ENCODE results near the gene SH3D21. TPM values are rescaled to one million over a fixed set of nuclear protein-coding genes. Genes with fewer than 3 reads are reported as not detected.

The SH3D21 gene
- total RNA-seq, 2 experiments from 2014 or later = 9.3 to 9.4 TPM

DNA sequence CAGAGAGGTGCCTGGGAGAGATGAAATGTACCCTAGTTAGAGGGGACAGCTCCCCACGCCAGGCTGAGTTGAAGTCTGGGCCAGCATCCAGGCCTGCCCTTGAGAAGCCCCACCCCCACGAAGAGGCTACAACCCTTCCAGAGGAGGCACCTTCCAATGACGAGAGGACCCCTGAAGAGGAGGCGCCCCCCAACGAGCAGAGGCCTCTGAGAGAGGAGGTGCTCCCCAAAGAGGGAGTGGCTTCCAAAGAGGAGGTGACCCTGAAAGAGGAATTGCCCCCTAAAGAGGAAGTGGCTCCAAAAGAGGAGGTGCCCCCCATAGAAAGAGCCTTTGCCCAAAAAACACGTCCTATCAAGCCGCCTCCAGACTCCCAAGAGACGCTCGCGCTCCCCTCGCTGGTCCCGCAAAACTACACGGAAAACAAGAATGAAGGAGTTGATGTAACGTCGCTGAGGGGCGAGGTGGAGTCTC lies 14.2 kb downstream of the SH3D21 start:
- peaks cover 5% of the 10 kb centered on the region for H3K27me3 Mint-ChIP-seq
- H3K4me1 Mint-ChIP-seq = peaks cover 19% of the 10 kb centered on the region
- no peak overlapping the region for H3K27ac Mint-ChIP-seq
- DNase-seq = no peak
- peak overlapping the region; percentile 55 for H3K4me3 Mint-ChIP-seq
- H3K36me3 Mint-ChIP-seq = peaks cover 5% of the 10 kb centered on the region
- no peaks in the 10 kb centered on the region for H3K9me3 Mint-ChIP-seq

DNA sequence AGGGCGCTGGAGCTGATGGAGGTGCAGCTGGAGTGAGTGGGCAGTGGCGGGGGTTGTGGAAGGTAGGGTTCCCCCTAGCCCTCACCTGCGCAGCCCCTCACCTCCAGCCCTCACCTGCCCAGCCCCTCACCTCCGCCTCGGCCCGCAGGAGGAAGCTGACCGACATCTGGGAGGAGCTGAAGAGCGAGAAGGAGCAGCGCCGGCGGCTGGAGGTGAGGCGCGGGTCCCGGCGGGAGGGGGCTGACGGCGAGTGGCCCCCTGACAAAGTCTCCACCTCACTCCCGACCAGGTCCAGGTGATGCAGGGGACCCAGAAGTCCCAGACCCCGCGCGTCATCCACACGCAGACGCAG lies 14.6 kb downstream of the SH3D21 start:
- no peaks in the 10 kb centered on the region for H3K9me3 Mint-ChIP-seq
- peaks cover 5% of the 10 kb centered on the region for H3K36me3 Mint-ChIP-seq
- no peak for DNase-seq
- no peak overlapping the region for H3K27ac Mint-ChIP-seq
- H3K4me1 Mint-ChIP-seq = peaks cover 19% of the 10 kb centered on the region
- H3K4me3 Mint-ChIP-seq = peak overlapping the region; percentile 55
- peaks cover 5% of the 10 kb centered on the region for H3K27me3 Mint-ChIP-seq

DNA sequence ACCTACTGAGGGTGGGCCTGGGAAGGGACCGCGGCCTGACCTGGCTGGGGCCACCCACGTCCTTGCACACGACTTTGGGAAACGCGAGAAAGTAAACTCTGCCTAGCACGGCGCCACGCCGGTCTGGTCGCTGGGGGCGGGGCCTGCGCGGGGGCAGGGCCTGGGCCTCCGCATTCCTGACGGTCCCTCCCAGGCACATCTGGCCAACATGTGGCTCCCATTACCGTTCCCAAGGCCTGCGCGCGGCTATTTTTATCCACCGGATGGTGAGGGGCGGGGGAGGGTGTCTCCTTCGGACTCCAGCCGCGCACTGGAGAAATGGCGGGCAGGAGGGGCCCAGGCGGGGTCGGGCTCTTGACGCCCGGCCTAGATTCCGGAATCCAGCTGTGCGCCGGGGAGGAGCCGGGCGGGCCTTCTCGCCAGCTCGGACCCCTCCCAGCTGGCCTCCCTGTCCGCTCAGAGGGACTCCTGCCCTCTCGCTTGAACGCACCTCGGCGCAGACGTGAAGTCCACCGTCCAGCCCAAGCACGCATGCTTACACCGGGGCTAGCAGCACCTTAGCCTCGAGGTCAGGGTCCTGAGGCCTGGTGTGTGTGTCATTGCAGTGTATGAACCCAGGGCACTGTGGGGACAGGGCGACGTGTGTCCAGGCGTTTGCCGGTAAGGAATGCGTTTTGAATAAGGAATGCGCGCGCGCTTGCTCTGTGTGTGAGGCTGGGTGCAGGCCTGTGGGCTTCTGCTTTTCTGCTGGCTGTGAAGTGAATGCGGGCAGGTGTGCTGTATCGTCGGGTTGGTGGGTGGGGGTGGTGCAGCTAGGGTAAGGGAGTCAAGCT lies 15.2 kb downstream of the SH3D21 start:
- H3K9me3 Mint-ChIP-seq = no peaks in the 10 kb centered on the region
- H3K27me3 Mint-ChIP-seq = peaks cover 10% of the 10 kb centered on the region
- peaks cover 5% of the 10 kb centered on the region for H3K36me3 Mint-ChIP-seq
- peaks cover 19% of the 10 kb centered on the region for H3K4me1 Mint-ChIP-seq
- H3K27ac Mint-ChIP-seq = no peak overlapping the region
- H3K4me3 Mint-ChIP-seq = peak overlapping the region; percentile 18
- DNase-seq = peak; percentile 46

DNA sequence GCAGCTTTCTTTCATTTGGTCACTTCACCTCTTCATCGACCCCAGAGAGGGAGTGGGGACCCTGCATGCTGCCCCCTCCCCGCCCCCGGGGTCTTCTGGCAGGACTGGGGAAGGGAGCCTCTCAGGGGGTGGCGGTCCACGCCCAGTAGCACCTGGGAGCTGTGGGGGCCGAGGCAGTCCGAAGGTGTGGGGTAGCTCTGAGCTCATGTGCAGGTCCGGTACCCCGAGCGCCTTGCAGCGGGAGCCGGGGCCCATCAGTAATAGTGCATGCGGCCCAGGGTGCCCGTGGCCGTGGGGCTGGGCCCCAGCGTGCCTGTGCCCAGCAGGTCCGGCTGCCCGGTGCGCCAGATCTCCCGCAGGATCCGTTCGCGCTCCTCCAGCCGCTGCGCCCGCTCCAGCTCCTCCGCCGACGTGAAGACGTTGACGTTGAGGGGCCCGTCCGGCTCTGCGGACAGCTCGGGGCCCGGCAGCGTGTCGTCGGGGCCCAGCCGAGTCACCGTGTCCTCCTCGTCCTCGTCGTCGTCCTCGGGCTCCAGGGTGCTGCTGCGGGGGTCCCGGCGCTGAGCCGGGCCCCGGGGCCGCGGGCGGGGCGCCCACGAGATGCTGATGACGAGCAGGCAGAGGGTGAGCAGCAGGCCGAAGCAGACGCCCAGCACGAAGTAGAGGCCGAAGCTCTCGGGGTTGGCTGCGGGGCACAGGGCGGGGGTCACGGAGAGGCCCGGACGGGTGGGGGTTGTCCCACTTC lies 16.0 kb downstream of the SH3D21 start:
- H3K4me3 Mint-ChIP-seq = peak overlapping the region; percentile 18
- peaks cover 17% of the 10 kb centered on the region for H3K27me3 Mint-ChIP-seq
- DNase-seq = no peak
- peaks cover 19% of the 10 kb centered on the region for H3K4me1 Mint-ChIP-seq
- peaks cover 5% of the 10 kb centered on the region for H3K36me3 Mint-ChIP-seq
- no peaks in the 10 kb centered on the region for H3K9me3 Mint-ChIP-seq
- H3K27ac Mint-ChIP-seq = no peak overlapping the region

DNA sequence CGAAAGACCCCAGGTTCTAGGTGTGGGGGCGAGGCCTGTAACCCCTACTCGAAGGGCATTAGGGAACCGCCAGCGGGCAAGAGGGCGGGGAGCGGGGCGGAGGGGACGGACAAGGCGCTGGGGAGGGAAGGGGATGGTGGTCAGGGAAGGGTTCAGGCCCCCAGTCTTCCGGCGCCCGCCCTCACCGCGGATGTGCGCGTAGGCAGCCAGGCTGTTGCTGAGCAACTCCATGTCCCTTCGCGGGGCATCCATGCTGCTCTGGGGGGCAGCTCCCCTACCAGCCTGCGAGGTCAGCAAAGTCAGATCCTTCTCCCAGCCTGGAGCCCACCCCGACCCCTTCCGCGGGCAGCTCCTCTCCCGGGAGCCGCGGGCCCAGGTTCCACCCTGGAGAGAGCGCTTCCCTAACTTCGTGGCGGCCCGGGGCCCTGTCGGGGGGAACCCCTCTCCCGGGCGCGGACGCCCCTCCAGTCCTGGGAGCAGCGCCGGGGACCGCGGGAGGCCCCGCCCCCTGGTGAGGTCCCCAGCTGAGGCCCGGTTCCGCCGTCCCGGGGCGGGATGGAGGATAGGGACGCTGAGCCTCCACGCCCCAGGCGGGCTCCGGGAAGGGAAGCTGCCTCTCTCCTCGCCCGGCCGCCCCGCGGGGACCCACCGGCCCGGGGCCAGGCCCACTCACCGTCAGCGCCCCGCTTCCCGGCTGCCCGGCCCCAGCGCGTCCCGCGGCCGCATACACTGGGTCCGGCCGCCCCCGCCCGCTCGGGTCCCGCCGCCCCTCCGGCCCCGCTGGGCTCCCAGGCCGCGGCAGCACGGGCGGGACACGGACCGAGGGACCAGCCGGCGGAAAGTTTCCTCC lies 16.8 kb downstream of the SH3D21 start:
- Mint-ChIP-seq H3K4me3 (peak overlapping the region; percentile 70), H3K4me1 (peaks cover 19% of the 10 kb centered on the region), H3K9me3 (no peaks in the 10 kb centered on the region), H3K36me3 (peaks cover 5% of the 10 kb centered on the region), H3K27me3 (peaks cover 17% of the 10 kb centered on the region), H3K27ac (no peak overlapping the region)
- DNase-seq = peak; percentile 59

DNA sequence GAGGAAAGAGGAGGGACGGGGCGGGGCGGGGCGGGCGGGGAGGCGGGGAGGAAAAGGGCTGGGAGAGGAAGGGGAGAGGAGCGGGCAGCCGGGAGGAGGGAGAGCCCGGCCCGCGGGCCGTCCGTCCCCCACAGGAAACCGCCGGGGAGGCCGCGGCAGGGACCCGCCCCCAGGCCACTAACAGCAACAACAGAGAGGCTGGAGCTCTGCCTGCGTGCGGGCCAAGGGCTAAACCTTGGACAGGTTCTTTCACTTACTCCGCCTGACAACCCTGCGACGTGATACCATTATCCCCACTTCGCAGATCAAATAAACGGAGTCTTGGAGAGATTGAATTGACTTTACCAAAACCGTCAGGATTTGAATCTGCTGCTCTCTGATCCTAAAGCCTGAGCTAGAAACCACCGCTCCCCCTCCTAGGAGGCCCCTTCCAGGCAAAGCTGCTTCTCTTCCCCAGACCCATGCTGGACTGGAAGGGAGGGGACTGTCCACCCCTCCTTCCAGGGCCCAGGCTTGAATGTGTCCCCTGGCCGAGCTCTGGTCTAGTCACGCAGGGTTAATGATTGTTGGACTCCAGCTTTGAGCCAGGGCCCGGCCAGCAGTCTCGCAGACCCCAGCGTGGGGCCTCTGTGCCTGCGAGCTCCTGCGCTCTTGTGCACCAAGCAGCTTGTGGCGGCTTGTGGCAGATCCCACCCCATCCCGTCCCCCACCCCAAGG lies 17.6 kb downstream of the SH3D21 start, which contains the start of gene EVA1B:
Gene EVA1B, minus strand, starts transcription at position 10 of the 717 bp plus-strand sequence. CDS start 608 bp downstream, outside the sequence.
- peak within 1 kb of the TSS; percentile 48 for H3K27ac Mint-ChIP-seq

DNA sequence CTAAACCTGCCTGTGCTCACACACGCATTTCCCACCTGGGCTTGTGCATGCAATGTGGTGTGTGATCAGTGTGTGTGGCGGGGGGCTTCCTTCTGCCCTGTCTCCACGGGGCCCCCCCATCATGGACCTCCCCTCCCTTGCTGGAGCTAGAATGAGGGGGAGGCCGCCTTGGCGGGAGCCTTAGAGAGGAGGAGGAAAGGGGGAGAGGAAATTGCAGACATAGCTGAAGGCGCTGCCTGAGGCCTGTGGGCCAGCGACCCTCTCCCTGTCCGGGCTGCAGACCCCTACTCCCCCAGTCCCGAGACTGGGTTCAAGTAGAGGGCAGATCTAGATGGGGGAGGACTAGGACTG lies 18.2 kb downstream of the SH3D21 start:
- peaks cover 19% of the 10 kb centered on the region for H3K4me1 Mint-ChIP-seq

More for the DNA sequence above, 17.6 kb downstream of the SH3D21 start, which contains the start of gene EVA1B:
- H3K36me3 Mint-ChIP-seq = peaks cover 5% of the 10 kb centered on the region
- H3K27me3 Mint-ChIP-seq = peaks cover 17% of the 10 kb centered on the region
- DNase-seq = peak; percentile 55
- H3K4me3 Mint-ChIP-seq = peak within 1 kb of the TSS; percentile 78
- H3K9me3 Mint-ChIP-seq = no peaks in the 10 kb centered on the region
- peaks cover 19% of the 10 kb centered on the region for H3K4me1 Mint-ChIP-seq

DNA sequence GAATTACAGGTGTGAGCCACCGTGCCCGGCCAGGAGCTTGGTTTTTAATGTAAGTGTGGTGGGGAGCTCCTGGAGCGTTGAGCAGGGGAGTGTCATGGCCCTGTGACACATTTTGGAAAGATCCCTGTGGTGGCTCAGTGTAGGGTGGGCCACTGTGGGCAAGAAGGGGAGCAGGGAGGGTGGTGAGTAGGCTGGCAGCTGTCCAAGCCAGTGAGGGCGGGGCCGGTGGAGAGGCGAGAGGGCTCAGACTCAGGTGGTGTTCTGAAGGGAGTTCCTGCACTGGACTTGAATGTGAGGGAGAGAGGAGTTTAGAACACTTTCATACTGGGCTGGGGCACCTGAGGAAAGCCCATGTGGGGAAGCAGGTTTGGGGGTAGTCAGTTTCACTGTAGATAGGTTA lies 20.3 kb downstream of the SH3D21 start:
- peaks cover 23% of the 10 kb centered on the region for H3K27me3 Mint-ChIP-seq
- peaks cover 13% of the 10 kb centered on the region for H3K4me1 Mint-ChIP-seq
- no peaks in the 10 kb centered on the region for H3K9me3 Mint-ChIP-seq
- no peak overlapping the region for H3K4me3 Mint-ChIP-seq
- H3K36me3 Mint-ChIP-seq = peaks cover under 1% of the 10 kb centered on the region
- no peak for DNase-seq
- H3K27ac Mint-ChIP-seq = peak overlapping the region; percentile 6

More for the DNA sequence above, 18.2 kb downstream of the SH3D21 start:
- Mint-ChIP-seq H3K27ac (no peak overlapping the region), H3K4me3 (peak overlapping the region; percentile 78), H3K9me3 (no peaks in the 10 kb centered on the region), H3K27me3 (peaks cover 17% of the 10 kb centered on the region), H3K36me3 (peaks cover 5% of the 10 kb centered on the region)
- no peak for DNase-seq

DNA sequence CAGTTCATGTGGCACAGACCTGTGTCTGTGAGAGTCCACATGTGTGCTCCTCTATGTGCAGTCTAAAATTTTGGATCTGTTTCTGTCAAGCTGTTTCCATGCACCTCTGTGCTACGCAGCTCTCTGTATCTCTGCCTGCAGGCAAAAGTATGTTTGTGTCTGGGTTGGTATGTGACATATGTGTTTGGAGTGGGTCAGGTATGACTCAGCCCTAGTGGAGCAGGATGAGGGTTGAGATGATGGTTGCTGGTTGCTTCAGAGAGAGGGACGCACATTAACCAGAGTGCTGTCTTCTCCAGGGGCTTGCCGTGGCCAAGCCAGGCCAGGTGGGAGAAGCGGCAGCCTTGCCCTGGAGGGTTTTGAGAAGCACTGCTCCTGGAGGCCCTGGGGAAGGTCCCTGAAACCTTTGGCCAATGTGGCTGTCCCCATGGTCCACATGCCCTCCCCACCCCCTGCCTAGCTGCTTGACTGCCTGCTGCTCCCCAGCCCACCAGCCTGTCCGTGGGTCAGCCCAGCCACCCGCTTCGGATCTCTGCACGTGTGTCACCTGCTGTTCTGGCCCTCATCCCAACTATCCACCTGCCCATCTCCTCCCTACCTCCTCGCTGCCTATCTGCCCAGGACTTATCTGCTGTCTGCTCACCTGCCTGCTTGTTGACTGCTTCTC lies 21.4 kb downstream of the SH3D21 start:
- Mint-ChIP-seq H3K27ac (no peak overlapping the region), H3K4me1 (peaks cover 10% of the 10 kb centered on the region), H3K4me3 (no peak overlapping the region), H3K27me3 (peaks cover 23% of the 10 kb centered on the region), H3K36me3 (no peaks in the 10 kb centered on the region), H3K9me3 (no peaks in the 10 kb centered on the region)
- no peak for DNase-seq

DNA sequence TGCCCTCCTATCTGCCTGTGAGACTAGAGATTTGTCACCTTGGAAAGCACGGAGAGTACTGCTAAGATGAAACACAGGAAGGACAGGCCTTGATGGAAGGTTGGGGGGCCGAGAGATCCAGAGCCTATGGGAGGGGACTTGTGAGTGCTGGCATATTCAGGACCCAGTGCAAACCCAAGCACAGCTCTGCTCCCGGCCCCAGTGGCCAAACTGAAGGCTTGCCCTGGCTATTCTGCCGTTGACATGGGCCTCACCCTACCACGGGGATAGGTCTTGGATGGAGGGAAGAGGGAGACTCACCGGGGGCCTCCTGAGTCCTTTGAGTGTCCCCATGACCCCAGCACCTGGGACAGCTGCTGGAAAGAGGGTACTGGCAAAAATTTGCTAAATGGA lies 21.9 kb downstream of the SH3D21 start:
- no peaks in the 10 kb centered on the region for H3K9me3 Mint-ChIP-seq
- peaks cover 23% of the 10 kb centered on the region for H3K27me3 Mint-ChIP-seq
- H3K27ac Mint-ChIP-seq = no peak overlapping the region
- H3K4me3 Mint-ChIP-seq = no peak overlapping the region
- DNase-seq = no peak
- H3K4me1 Mint-ChIP-seq = peaks cover 10% of the 10 kb centered on the region
- H3K36me3 Mint-ChIP-seq = no peaks in the 10 kb centered on the region

DNA sequence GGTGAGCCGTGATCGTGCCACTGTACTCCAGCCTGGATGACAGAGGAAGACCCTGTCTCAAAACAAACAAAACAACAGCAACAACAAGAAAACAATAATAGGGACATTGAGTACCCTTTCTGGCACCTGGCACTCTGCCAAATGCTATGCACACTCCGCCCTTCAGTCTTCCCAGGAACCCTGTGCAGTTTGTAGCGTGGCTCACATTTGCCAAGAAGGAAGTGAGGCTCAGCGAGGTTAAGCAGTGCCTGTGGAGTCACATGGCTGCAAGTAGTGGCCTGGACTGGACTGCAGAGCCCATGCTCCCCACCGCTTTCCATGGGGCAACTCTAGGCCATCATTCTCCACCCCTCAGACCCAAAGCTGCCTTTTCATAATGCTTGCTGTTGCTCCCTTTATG lies 22.5 kb downstream of the SH3D21 start:
- Mint-ChIP-seq H3K27ac (no peak overlapping the region), H3K4me3 (no peak overlapping the region), H3K36me3 (no peaks in the 10 kb centered on the region), H3K27me3 (peaks cover 23% of the 10 kb centered on the region), H3K9me3 (no peaks in the 10 kb centered on the region), H3K4me1 (peaks cover 9% of the 10 kb centered on the region)
- DNase-seq = no peak

DNA sequence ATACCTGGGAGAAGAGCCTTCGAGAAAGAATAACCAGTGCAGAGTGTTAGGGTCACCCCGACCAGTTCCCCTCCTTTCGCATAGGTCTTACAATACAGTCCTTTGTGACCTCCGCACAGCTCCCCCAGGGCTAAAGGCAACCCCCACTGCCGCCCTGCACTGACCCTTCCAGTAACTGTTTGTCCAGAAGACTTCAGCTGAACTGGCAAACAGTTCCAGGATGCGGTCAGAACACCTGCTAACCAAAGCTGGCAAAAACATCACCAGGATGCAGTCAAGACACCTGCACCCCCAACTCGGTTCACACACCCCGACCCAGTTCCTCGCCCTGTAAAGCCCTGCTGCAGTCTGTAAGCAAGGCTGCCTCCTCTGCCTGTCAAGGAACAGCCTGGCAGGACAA lies 23.6 kb downstream of the SH3D21 start:
- Mint-ChIP-seq H3K4me3 (no peak overlapping the region), H3K27me3 (peaks cover 18% of the 10 kb centered on the region), H3K27ac (no peak overlapping the region), H3K36me3 (no peaks in the 10 kb centered on the region), H3K4me1 (no peaks in the 10 kb centered on the region), H3K9me3 (no peaks in the 10 kb centered on the region)
- DNase-seq = no peak

DNA sequence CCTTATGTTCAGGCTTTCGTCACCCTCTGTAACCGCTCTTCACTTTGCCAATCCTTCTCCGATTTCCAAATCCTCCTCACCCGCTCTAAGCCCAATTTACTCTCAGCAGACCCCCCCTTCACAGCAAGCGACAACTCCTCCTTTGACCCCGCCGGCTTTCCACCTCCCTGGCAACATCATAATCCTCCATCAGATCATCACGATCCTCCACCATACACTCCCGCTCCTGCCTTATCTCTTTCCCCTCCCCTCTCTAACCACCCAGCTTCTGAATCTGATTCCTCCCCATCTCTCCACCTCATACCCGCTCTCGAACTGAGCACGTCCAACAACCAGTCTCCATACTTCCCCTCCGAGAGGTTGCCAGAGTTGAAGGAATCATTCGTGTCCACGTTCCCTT lies 24.8 kb downstream of the SH3D21 start:
- H3K4me1 Mint-ChIP-seq = no peaks in the 10 kb centered on the region
- no peak overlapping the region for H3K4me3 Mint-ChIP-seq
- H3K27me3 Mint-ChIP-seq = peaks cover 15% of the 10 kb centered on the region
- H3K9me3 Mint-ChIP-seq = no peaks in the 10 kb centered on the region
- H3K36me3 Mint-ChIP-seq = no peaks in the 10 kb centered on the region
- no peak for DNase-seq
- H3K27ac Mint-ChIP-seq = no peak overlapping the region

DNA sequence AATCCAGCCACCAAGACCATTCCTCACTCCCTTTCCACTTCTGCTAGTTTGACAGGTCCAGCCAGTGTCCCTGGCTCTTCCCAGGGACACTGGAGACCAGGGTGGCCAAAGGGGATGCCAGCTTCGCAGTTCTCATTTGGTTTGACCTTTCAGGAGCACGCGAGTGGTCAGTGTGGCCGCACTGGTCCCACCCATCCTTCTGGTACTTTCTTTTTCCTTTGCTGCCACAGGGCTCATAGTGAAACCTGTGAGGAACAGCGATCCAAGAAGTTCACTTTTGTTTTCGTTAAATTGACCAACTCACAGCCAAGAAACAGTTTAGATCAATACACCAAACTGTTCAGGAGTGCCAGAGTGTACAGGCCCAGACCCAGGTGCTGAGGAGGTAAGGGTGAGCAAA lies 31.7 kb downstream of the SH3D21 start:
- Mint-ChIP-seq H3K4me3 (no peak overlapping the region), H3K36me3 (peaks cover 2% of the 10 kb centered on the region), H3K27me3 (no peaks in the 10 kb centered on the region), H3K9me3 (no peaks in the 10 kb centered on the region), H3K27ac (no peak overlapping the region), H3K4me1 (peaks cover 1% of the 10 kb centered on the region)
- DNase-seq = no peak
